Measurements from ENCODE around the gene CADPS.

The CADPS gene

GRCh38 chr3:62870321-62870720 is 4.9 kb downstream of the CADPS start:
- TF ChIP-seq REST (IDR thresholded peaks at IDR 0.05; ENCODE audit: insufficient read depth in 1 of 2, low read depth in 2 of 2, low read length in 2 of 2): no peak
- no peak for TF ChIP-seq SIN3A (IDR thresholded peaks at IDR 0.05; ENCODE audit: borderline replicate concordance, insufficient read depth, low read length)
- no peak for TF ChIP-seq POLR2AphosphoS5 (IDR thresholded peaks at IDR 0.05; ENCODE audit: low read depth, low read length)
- no peak for TF ChIP-seq FOXP2 (optimal IDR thresholded peaks at IDR 0.05; ENCODE audit: borderline replicate concordance, extremely low read depth, extremely low read length, insufficient read depth)
- no peak for TF ChIP-seq TAF1 (IDR thresholded peaks at IDR 0.05; ENCODE audit: borderline replicate concordance, insufficient read depth, low read length)

DNA sequence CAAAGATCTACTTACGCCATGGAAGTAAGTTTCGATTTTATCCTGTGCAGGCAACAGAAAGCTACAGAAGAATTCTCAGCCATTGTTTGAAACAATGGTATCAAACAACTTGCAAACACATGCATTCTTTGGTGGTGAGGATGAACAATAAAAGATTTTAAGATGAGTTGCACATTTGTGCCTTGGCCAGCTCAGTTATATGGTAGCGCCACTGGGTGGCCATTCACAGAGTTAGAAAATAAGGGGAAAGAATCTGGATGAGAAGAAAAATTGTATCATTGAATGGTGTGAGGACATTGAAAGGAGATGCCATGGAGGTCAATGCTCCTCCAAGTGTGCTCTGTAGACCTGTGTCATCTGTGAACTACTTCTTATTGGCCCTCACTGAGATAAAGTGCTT is 11.6 kb downstream of the CADPS start:
- TF ChIP-seq TAF1 (IDR thresholded peaks at IDR 0.05; ENCODE audit: borderline replicate concordance, insufficient read depth, low read length) (no peak), SIN3A (IDR thresholded peaks at IDR 0.05; ENCODE audit: borderline replicate concordance, insufficient read depth, low read length) (no peak), POLR2AphosphoS5 (IDR thresholded peaks at IDR 0.05; ENCODE audit: low read depth, low read length) (no peak), REST (IDR thresholded peaks at IDR 0.05; ENCODE audit: insufficient read depth in 1 of 2, low read depth in 2 of 2, low read length in 2 of 2) (no peak), FOXP2 (optimal IDR thresholded peaks at IDR 0.05; ENCODE audit: borderline replicate concordance, extremely low read depth, extremely low read length, insufficient read depth) (no peak)

GRCh38 chr3:62859203-62859791 is 15.9 kb downstream of the CADPS start:
- TF ChIP-seq TAF1 (IDR thresholded peaks at IDR 0.05; ENCODE audit: borderline replicate concordance, insufficient read depth, low read length) (no peak), FOXP2 (optimal IDR thresholded peaks at IDR 0.05; ENCODE audit: borderline replicate concordance, extremely low read depth, extremely low read length, insufficient read depth) (no peak), REST (IDR thresholded peaks at IDR 0.05; ENCODE audit: insufficient read depth in 1 of 2, low read depth in 2 of 2, low read length in 2 of 2) (no peak), POLR2AphosphoS5 (IDR thresholded peaks at IDR 0.05; ENCODE audit: low read depth, low read length) (no peak), SIN3A (IDR thresholded peaks at IDR 0.05; ENCODE audit: borderline replicate concordance, insufficient read depth, low read length) (no peak)

GRCh38 chr3:62845996-62846395 is 29.2 kb downstream of the CADPS start:
- TF ChIP-seq POLR2AphosphoS5 (IDR thresholded peaks at IDR 0.05; ENCODE audit: low read depth, low read length) (no peak), SIN3A (IDR thresholded peaks at IDR 0.05; ENCODE audit: borderline replicate concordance, insufficient read depth, low read length) (no peak), TAF1 (IDR thresholded peaks at IDR 0.05; ENCODE audit: borderline replicate concordance, insufficient read depth, low read length) (no peak), FOXP2 (optimal IDR thresholded peaks at IDR 0.05; ENCODE audit: borderline replicate concordance, extremely low read depth, extremely low read length, insufficient read depth) (no peak), REST (IDR thresholded peaks at IDR 0.05; ENCODE audit: insufficient read depth in 1 of 2, low read depth in 2 of 2, low read length in 2 of 2) (no peak)

Measured in PFSK-1 (cell line).